ENCODE results near the gene FAM151A. TPM values are rescaled to one million over a fixed set of nuclear protein-coding genes. Genes with fewer than 3 reads are reported as not detected.

FAM151A gene
- total RNA-seq, 3 donors from 2014 or later, result 5.7 to 25.1 (median 19.2) TPM

GRCh38 chr1:54593571-54594160, 29.7 kb downstream of the FAM151A start:
- intact Hi-C loops (cut with DNase I, micrococcal nuclease), result no loop called here
- TF ChIP-seq CTCF (IDR thresholded peaks at IDR 0.05), result no peak
- no peaks in the 10 kb centered on the region for H3K36me3 ChIP-seq (ENCODE audit: low read depth)
- H3K4me1 ChIP-seq (ENCODE audit: low read depth), result no peaks in the 10 kb centered on the region
- no peak overlapping the region for H3K4me3 ChIP-seq
- no peaks in the 10 kb centered on the region for H3K9me3 ChIP-seq
- DNase-seq, result no peak
- ATAC-seq, result no peak

GRCh38 chr1:54591127-54591756, 32.1 kb downstream of the FAM151A start:
- no peaks in the 10 kb centered on the region for H3K36me3 ChIP-seq (ENCODE audit: low read depth)
- no peaks in the 10 kb centered on the region for H3K4me1 ChIP-seq (ENCODE audit: low read depth)
- intact Hi-C loops (cut with DNase I, micrococcal nuclease), result no loop called here
- no peak for TF ChIP-seq CTCF (IDR thresholded peaks at IDR 0.05)
- H3K4me3 ChIP-seq, result no peak overlapping the region
- ATAC-seq (peak; percentile 8), DNase-seq (no peak)
- H3K9me3 ChIP-seq, result no peaks in the 10 kb centered on the region

GRCh38 chr1:54588377-54588776, 34.9 kb downstream of the FAM151A start:
- intact Hi-C loops (cut with DNase I, micrococcal nuclease), result no loop called here

GRCh38 chr1:54585181-54586066, 37.9 kb downstream of the FAM151A start:
- TF ChIP-seq CTCF (IDR thresholded peaks at IDR 0.05), result no peak
- H3K4me3 ChIP-seq, result no peak overlapping the region
- no peaks in the 10 kb centered on the region for H3K36me3 ChIP-seq (ENCODE audit: low read depth)
- intact Hi-C loops (cut with DNase I, micrococcal nuclease), result no loop called here
- DNase-seq (no peak), ATAC-seq (no peak)
- H3K4me1 ChIP-seq (ENCODE audit: low read depth), result peaks cover 9% of the 10 kb centered on the region
- no peaks in the 10 kb centered on the region for H3K9me3 ChIP-seq

More at GRCh38 chr1:54588377-54588776, 34.9 kb downstream of the FAM151A start:
- TF ChIP-seq CTCF (IDR thresholded peaks at IDR 0.05), result no peak
- Histone ChIP-seq H3K4me3 (no peak overlapping the region), H3K9me3 (no peaks in the 10 kb centered on the region), H3K4me1 (ENCODE audit: low read depth) (no peaks in the 10 kb centered on the region), H3K36me3 (ENCODE audit: low read depth) (no peaks in the 10 kb centered on the region)
- ATAC-seq, result no peak
- DNase-seq, result no peak

- TF ChIP-seq CTCF (IDR thresholded peaks at IDR 0.05), result no peak
- ATAC-seq (no peak), DNase-seq (no peak)
- Histone ChIP-seq H3K36me3 (ENCODE audit: low read depth) (no peaks in the 10 kb centered on the region), H3K4me3 (no peak overlapping the region), H3K4me1 (ENCODE audit: low read depth) (peaks cover 11% of the 10 kb centered on the region), H3K9me3 (no peaks in the 10 kb centered on the region)
- intact Hi-C loops (cut with DNase I, micrococcal nuclease), result no loop called here
Measured at GRCh38 chr1:54584575-54584974, 38.8 kb downstream of the FAM151A start.

Data from mucosa of descending colon (tissue), 3 donors.